Measurements from ENCODE around the gene TUBB4A. TPM values are rescaled to one million over a fixed set of nuclear protein-coding genes. Genes with fewer than 3 reads are reported as not detected.

Gene TUBB4A
- total RNA-seq, 2 donors from 2014 or later = 3.0 to 3.4 TPM

- H3K36me3 ChIP-seq (replicated peaks in 1 of 2; ENCODE audit: insufficient read depth in 1 of 2, low read depth in 2 of 2) = peaks cover 0 to 1% of the 10 kb centered on the region in 2 donors
- intact Hi-C loops (cut with DNase I) = no loop called here
- TF ChIP-seq POLR2A (IDR thresholded peaks at IDR 0.05) = no peak
- TF ChIP-seq, protein P1, sequence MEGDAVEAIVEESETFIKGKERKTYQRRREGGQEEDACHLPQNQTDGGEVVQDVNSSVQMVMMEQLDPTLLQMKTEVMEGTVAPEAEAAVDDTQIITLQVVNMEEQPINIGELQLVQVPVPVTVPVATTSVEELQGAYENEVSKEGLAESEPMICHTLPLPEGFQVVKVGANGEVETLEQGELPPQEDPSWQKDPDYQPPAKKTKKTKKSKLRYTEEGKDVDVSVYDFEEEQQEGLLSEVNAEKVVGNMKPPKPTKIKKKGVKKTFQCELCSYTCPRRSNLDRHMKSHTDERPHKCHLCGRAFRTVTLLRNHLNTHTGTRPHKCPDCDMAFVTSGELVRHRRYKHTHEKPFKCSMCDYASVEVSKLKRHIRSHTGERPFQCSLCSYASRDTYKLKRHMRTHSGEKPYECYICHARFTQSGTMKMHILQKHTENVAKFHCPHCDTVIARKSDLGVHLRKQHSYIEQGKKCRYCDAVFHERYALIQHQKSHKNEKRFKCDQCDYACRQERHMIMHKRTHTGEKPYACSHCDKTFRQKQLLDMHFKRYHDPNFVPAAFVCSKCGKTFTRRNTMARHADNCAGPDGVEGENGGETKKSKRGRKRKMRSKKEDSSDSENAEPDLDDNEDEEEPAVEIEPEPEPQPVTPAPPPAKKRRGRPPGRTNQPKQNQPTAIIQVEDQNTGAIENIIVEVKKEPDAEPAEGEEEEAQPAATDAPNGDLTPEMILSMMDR (IDR thresholded peaks at IDR 0.05) = peak in 1 of 7 experiments; percentile 1
- H3K27ac ChIP-seq = peak within 1 kb of the TSS; percentile 92 to 98 (median 96)
- H3K4me3 ChIP-seq = peak within 1 kb of the TSS; percentile 8 to 56
- peaks cover 12% of the 10 kb centered on the region for H3K4me1 ChIP-seq
- DNase-seq = peak; percentile 71 to 78 (median 76)
- peak; percentile 47 for ATAC-seq
- 3 to 5% methylated on average over 4 to 59 of the region's 70 CpGs for WGBS, 2 donors
- no peaks in the 10 kb centered on the region for H3K9me3 ChIP-seq
- H3K27me3 ChIP-seq = no peaks in the 10 kb centered on the region
These were observed 42.6 kb downstream of the TUBB4A start, which contains the start of gene SLC25A23 for GRCh38 chr19:6459262-6460098. TSS of gene SLC25A23 (minus strand) at chr19:6459792. CDS start at chr19:6459628, 164 bp downstream.

DNA sequence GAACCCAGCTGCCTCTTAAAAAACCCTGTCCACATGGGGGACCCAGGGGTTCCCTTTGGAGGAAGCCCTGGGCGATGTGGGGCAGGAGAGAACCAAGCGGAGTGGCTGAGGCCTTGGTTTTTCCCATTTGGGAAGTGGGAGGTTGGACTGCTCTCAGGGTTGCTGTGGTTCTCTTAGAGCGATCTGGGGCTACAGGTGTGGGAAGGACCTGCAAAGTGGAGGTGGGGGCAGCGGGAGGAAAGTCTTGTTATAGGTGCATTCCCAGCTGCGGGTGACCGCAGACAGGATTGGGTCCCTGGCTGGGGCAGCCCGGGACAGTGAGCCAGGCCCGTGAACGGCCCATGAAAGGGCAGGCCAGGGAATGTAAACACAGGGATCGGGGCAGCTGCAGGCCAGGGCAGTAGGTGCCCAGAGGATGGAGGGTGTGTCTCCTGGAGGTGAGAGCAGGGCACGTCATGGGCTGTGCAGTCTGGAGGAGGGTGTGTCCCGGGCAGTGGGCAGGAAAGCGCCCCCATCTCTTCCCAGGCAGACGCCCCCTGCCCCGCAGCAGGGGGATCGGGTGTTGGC is 43.3 kb downstream of the TUBB4A start:
- Histone ChIP-seq H3K4me3 (peak overlapping the region; percentile 2 to 56), H3K27me3 (no peaks in the 10 kb centered on the region), H3K27ac (peak overlapping the region; percentile 45 to 98 (median 94)), H3K4me1 (peaks cover 12% of the 10 kb centered on the region), H3K36me3 (replicated peaks in 1 of 2; ENCODE audit: insufficient read depth in 1 of 2, low read depth in 2 of 2) (peaks cover 0 to 4% of the 10 kb centered on the region in 2 donors), H3K9me3 (no peaks in the 10 kb centered on the region)
- TF ChIP-seq, protein P1 (IDR thresholded peaks at IDR 0.05) = peak in 2 of 7 experiments; percentile 3 to 11
- no peak for TF ChIP-seq POLR2A (IDR thresholded peaks at IDR 0.05)
- DNase-seq (peak; percentile 23 to 44 (median 38)), ATAC-seq (no peak)
- intact Hi-C loops (cut with DNase I) = no loop called here
- 27 to 38% methylated on average over 9 to 15 of the region's 16 CpGs for WGBS, 2 donors

DNA sequence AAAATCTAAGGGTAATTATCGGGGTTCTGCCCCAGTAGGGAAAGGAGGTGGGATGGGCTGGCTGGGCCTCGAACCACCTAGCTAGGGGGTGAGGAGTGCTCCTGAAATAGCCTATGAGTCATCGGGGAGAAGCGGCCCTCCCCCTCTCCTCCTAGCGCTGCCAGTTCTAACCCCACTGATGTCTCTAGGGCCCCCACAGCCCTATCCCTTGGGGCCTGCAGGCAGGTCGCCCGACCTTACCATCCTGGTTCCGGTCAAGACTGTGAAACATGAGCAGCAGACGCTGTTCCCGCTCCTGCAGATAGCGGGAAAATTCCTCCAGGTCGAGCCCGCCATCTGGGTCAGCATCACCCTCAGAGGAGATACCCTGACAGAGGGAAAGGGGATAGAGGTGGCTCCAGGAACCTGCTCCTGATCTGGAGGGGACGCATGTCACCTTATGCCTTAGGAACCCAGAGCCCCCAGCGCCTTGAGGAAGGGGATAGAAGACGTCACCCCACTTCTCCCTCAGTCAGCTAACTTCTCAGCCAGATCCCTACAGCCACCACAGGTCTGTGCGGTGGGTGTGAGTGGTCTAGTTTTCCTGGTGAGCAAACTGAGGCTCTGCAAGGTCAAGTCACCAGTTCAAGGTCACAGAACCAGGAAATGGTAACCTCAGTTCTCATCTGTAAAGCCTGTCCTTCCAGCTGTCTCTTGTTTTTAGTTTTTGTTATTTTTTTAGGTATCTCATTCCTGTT is 44.0 kb downstream of the TUBB4A start:
- no peak overlapping the region for H3K4me3 ChIP-seq
- intact Hi-C loops (cut with DNase I) = no loop called here
- WGBS, 2 donors = 89 to 91% methylated on average over 17 of the region's 17 CpGs
- no peak for DNase-seq
- peak overlapping the region in 3 of 4 donors; percentile 92 to 98 (median 95) for H3K27ac ChIP-seq
- no peaks in the 10 kb centered on the region for H3K27me3 ChIP-seq
- H3K4me1 ChIP-seq = peaks cover 12% of the 10 kb centered on the region
- H3K9me3 ChIP-seq = no peaks in the 10 kb centered on the region
- TF ChIP-seq POLR2A (IDR thresholded peaks at IDR 0.05) = no peak
- TF ChIP-seq, protein P1 (IDR thresholded peaks at IDR 0.05) = no peak
- peaks cover 0 to 7% of the 10 kb centered on the region in 2 donors for H3K36me3 ChIP-seq (replicated peaks in 1 of 2; ENCODE audit: insufficient read depth in 1 of 2, low read depth in 2 of 2)
- ATAC-seq = no peak

DNA sequence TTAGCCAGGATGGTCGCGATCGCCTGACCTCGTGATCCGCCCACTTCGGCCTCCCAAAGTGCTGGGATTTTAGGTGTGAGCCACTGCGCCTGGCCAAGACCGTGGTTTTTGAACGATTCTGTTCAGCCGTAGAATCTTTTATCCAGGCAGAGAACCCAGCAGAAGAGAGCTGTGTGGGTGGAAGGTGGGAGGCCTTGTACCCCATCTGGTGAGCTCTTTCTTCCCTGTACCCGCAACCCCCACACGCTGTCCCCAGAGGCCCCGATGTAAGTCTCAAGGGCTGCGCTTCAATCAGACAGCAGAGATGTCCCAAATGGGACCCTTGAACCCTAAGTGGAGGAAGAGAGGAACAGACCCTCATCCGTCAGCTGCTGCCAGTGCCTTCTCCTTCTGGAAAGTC is 46.2 kb downstream of the TUBB4A start:
- Histone ChIP-seq H3K4me1 (peaks cover 12% of the 10 kb centered on the region), H3K36me3 (replicated peaks in 1 of 2; ENCODE audit: insufficient read depth in 1 of 2, low read depth in 2 of 2) (peaks cover 0 to 7% of the 10 kb centered on the region in 2 donors), H3K27me3 (no peaks in the 10 kb centered on the region), H3K9me3 (no peaks in the 10 kb centered on the region), H3K4me3 (no peak overlapping the region), H3K27ac (no peak overlapping the region)
- ATAC-seq (no peak), DNase-seq (no peak)
- 95 to 98% methylated on average over 14 to 15 of the region's 15 CpGs for WGBS, 2 donors
- TF ChIP-seq, protein P1 (IDR thresholded peaks at IDR 0.05) = no peak
- TF ChIP-seq POLR2A (IDR thresholded peaks at IDR 0.05) = no peak
- intact Hi-C loops (cut with DNase I) = no loop called here
